Activated naive CD8-positive, alpha-beta T cell (primary cell): ENCODE results near the gene THUMPD3.

ENCODE experiments used
- H3K27ac Mint-ChIP-seq: one replicate; pipeline ENCODE4 v1.8.0; 2021; ENCODE audit warnings: mixed read lengths
- H3K27me3 Mint-ChIP-seq: one replicate; pipeline ENCODE4 v1.8.0; 2021; ENCODE audit warnings: mixed read lengths
- H3K36me3 Mint-ChIP-seq: one replicate; pipeline ENCODE4 v1.8.0; 2021; ENCODE audit warnings: mixed read lengths
- H3K4me1 Mint-ChIP-seq: one replicate; pipeline ENCODE4 v1.8.0; 2021; ENCODE audit warnings: low read depth, mixed read lengths
- H3K4me3 Mint-ChIP-seq: one replicate; pipeline ENCODE4 v1.8.0; 2021; ENCODE audit warnings: mild to moderate bottlenecking, mixed read lengths
- H3K9me3 Mint-ChIP-seq: one replicate; pipeline ENCODE4 v1.8.0; 2021; ENCODE audit warnings: low read depth, mixed read lengths

The THUMPD3 gene

DNA sequence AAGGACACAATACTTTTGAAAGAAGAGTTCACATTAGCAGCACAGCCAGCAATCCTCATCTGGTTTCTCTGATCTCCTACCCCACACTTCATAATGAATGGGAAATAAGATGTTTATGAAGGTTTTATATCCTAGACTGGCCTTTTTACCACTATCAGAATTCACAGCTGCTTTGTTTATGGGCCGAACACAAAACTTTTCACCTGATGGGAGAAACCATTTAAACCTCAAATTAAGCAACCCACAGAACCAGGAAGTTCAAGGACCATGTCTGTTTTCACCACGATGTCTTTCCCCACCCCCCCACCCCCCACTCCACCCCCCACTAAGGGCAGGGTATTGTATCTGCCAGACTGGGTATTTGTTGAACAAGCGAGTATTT, 23.2 kb downstream of the THUMPD3 start:
- peaks cover 10% of the 10 kb centered on the region for H3K36me3 Mint-ChIP-seq
- peaks cover 40% of the 10 kb centered on the region for H3K4me1 Mint-ChIP-seq
- H3K4me3 Mint-ChIP-seq: no peak overlapping the region
- H3K27me3 Mint-ChIP-seq: no peaks in the 10 kb centered on the region
- peak overlapping the region; percentile 58 for H3K27ac Mint-ChIP-seq
- no peaks in the 10 kb centered on the region for H3K9me3 Mint-ChIP-seq

DNA sequence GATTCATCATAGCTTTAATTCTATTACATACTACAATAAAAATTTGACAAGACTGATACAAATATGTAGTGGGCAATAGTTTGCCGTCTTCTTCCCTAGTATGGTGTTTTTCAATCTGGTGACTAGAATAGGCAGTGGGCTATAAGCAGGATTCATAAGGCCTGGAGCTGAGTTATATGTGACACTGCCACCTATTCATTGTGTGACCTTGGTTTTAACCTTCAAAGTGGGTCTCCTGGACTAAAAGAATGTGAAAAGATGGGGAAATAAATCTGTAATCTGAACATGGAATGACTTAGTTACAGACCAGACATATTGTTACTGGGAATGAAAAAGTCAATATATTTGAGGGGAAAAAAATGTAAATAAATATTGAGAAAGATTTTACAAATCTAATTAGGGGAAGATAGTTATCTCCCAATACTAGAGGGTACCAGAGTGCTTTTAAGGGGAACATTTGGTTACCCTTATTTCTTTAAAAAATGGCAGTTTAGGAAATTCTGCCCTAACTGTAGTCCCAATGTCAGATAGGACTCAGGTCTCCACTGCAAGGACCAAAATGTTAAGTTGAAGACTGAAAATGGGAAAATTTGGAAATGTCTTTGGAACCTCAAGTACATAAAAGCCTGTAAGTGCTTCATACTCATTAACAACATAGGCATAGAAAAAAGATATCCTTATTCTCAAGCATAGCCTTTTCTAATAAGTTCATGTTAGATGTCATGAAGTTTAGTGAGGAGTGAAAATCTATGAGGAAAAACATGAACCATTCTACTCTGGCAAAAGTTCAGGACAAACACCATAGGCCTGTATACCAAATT, 23.9 kb downstream of the THUMPD3 start:
- Mint-ChIP-seq H3K9me3 (no peaks in the 10 kb centered on the region), H3K27me3 (no peaks in the 10 kb centered on the region), H3K4me1 (peaks cover 43% of the 10 kb centered on the region), H3K36me3 (peaks cover 12% of the 10 kb centered on the region), H3K4me3 (peak overlapping the region; percentile 1), H3K27ac (peak overlapping the region; percentile 91)

DNA sequence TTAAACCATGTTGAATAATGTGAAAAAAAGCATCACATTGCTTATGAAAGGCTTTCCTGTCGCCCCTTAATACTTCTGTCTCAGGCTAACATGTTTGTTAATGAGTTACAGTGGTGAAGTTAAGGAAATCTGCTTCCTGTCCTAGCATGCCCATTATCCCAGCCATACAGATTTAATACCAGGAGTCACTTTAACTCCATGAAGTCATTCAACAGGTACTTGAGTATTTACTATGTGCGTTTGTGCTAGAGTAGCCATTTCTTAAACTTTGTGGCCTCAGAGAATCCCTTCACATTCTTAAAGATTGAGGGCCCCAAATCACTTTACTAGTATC, 24.4 kb downstream of the THUMPD3 start:
- Mint-ChIP-seq H3K27me3 (no peaks in the 10 kb centered on the region), H3K36me3 (peaks cover 12% of the 10 kb centered on the region), H3K9me3 (no peaks in the 10 kb centered on the region)

DNA sequence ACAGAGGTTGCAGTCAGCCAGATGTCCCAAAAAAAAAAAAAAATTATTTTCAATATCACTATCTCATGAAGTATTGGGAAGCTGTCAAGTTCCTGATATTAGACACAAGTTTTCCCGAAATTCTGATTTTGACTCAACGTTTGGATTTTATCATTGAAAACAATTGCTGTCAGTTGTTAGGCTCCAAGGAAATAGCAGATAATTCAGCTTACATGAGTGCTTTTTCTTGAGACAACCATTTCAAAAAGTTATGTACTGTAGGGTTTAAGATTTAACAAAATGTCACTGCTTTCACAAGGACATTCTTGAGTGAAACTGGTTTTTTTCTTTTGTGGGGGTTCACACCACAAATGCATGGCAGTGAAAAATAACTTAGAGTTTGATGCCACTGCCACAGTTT, 25.3 kb downstream of the THUMPD3 start:
- H3K4me1 Mint-ChIP-seq: peaks cover 57% of the 10 kb centered on the region
- no peak overlapping the region for H3K27ac Mint-ChIP-seq
- H3K9me3 Mint-ChIP-seq: no peaks in the 10 kb centered on the region
- H3K36me3 Mint-ChIP-seq: peaks cover 12% of the 10 kb centered on the region
- H3K27me3 Mint-ChIP-seq: no peaks in the 10 kb centered on the region
- no peak overlapping the region for H3K4me3 Mint-ChIP-seq

More for the DNA sequence above, 24.4 kb downstream of the THUMPD3 start:
- H3K4me3 Mint-ChIP-seq: no peak overlapping the region
- peaks cover 49% of the 10 kb centered on the region for H3K4me1 Mint-ChIP-seq
- H3K27ac Mint-ChIP-seq: no peak overlapping the region

DNA sequence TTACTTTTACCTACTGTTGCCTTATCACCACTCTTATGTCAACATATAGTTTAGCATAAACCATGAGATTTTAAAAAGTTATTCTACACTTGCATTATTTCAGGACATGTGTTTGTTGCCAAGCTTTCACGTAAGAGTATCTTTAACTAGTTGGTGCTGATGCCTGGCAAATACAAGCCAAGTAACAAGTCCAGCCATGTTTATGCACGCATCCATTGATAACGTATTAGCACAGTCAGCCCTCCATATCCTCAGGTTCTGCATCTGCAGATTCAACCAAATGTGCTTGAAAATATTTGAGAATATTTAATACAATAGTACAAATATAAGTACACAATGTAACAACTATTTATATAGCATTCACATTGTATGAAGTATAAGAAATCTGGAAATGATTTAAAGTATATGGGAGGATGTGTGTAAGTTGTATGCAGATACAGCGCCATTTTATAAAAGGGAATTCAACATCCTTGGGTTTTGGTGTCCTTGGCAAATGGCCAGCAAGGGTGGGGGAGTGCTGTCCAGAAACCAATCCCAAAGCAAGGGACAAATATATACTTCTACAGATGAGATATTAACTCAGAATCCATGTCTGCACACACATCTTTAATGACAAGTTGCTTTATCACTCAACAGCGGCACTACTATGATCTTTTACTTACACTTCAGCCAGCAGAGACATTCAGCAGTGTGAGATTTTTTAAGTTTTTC, 25.9 kb downstream of the THUMPD3 start:
- no peak overlapping the region for H3K4me3 Mint-ChIP-seq
- no peaks in the 10 kb centered on the region for H3K9me3 Mint-ChIP-seq
- H3K4me1 Mint-ChIP-seq: peaks cover 62% of the 10 kb centered on the region
- no peaks in the 10 kb centered on the region for H3K27me3 Mint-ChIP-seq
- H3K36me3 Mint-ChIP-seq: peaks cover 12% of the 10 kb centered on the region
- H3K27ac Mint-ChIP-seq: peak overlapping the region; percentile 66

DNA sequence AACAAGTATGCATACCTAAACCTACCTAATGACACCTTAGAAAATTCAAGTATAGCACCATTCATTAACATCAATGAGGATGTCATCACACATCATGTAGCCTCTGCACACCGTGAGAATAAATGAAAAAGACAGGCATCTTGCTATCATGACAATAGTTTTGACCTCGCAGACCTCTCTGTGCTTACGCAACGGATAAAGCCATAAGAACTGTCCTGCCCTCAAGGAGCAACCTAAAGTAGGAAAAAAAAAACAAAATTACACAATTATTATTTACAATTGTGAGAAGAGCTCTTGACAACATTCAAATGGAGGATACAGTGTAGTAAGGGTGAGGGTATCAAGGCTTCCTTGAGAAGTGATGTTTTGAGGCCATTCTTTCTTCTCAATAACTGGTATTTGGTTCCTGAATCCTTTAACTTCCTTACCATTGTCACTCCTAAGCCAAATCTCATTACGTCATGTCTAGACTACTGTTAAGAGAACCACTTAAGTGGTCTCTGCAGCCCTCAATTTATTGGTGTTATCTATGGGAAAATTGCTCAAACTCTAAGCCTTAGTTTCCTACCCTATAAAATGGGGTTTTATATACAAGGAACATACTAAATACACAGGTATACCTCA, 27.5 kb downstream of the THUMPD3 start:
- Mint-ChIP-seq H3K27me3 (no peaks in the 10 kb centered on the region), H3K36me3 (peaks cover 13% of the 10 kb centered on the region), H3K27ac (peak overlapping the region; percentile 86), H3K9me3 (no peaks in the 10 kb centered on the region), H3K4me3 (peak overlapping the region; percentile 11), H3K4me1 (peaks cover 75% of the 10 kb centered on the region)

DNA sequence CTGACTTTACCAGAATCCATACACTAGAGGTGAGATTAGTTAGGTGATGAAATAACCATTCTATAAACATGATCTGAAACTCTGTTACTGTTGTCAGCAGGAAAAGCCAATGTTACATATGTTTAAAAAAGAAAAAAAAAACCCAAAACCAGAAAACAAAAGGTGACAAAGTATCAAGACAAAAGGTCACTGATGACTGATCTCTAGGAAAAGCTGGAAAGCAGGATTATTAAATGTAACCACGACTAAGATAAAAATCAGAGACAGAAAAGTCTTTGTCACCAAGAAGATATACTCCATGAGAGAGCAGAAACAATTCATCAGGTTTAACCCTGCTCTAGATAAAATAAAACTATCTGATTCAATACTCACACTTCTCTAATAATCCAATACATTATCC, 29.2 kb downstream of the THUMPD3 start:
- peak overlapping the region; percentile 10 for H3K4me3 Mint-ChIP-seq
- no peaks in the 10 kb centered on the region for H3K27me3 Mint-ChIP-seq
- peaks cover 15% of the 10 kb centered on the region for H3K36me3 Mint-ChIP-seq
- peaks cover 68% of the 10 kb centered on the region for H3K4me1 Mint-ChIP-seq
- peak overlapping the region; percentile 64 for H3K27ac Mint-ChIP-seq
- H3K9me3 Mint-ChIP-seq: no peaks in the 10 kb centered on the region

DNA sequence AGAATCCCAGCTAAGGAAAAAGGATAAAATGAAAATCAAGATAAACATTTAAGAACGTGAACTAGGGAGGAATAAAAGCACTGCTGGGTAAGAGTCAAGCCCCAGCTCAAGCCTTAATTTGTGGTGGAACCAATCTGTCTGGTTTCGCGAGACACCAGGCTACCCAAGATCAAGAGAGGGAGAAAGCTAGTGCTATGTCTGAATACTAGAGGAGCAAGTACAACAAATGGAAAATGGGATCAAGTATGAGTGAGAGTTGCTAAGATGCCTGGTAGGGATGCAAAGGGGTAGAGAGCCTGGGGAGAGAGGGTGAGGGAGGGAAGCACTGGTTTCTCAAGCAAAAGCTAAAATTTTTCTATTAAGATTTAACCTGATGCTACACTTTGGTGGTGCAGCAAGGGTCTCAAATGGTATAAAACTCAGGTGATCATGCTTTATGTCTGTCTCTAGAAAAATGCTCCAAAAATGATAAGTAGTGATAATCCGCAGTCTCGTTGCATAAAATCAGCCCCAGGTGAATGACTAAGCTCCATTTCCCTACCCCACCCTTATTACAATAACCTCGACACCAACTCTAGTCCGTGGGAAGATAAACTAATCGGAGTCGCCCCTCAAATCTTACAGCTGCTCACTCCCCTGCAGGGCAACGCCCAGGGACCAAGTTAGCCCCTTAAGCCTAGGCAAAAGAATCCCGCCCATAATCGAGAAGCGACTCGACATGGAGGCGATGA, 32.9 kb downstream of the THUMPD3 start:
- H3K27me3 Mint-ChIP-seq: no peaks in the 10 kb centered on the region
- H3K9me3 Mint-ChIP-seq: no peaks in the 10 kb centered on the region
- peaks cover 71% of the 10 kb centered on the region for H3K4me1 Mint-ChIP-seq
- H3K27ac Mint-ChIP-seq: peak overlapping the region; percentile 90
- H3K36me3 Mint-ChIP-seq: peaks cover 19% of the 10 kb centered on the region
- H3K4me3 Mint-ChIP-seq: peak overlapping the region; percentile 91

DNA sequence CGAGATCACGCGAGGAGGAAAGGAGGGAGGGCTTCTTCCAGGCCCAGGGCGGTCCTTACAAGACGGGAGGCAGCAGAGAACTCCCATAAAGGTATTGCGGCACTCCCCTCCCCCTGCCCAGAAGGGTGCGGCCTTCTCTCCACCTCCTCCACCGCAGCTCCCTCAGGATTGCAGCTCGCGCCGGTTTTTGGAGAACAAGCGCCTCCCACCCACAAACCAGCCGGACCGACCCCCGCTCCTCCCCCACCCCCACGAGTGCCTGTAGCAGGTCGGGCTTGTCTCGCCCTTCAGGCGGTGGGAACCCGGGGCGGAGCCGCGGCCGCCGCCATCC, 33.4 kb downstream of the THUMPD3 start:
- no peaks in the 10 kb centered on the region for H3K27me3 Mint-ChIP-seq
- no peaks in the 10 kb centered on the region for H3K9me3 Mint-ChIP-seq
- peaks cover 19% of the 10 kb centered on the region for H3K36me3 Mint-ChIP-seq
- peak overlapping the region; percentile 90 for H3K27ac Mint-ChIP-seq
- H3K4me3 Mint-ChIP-seq: peak overlapping the region; percentile 91
- peaks cover 72% of the 10 kb centered on the region for H3K4me1 Mint-ChIP-seq

DNA sequence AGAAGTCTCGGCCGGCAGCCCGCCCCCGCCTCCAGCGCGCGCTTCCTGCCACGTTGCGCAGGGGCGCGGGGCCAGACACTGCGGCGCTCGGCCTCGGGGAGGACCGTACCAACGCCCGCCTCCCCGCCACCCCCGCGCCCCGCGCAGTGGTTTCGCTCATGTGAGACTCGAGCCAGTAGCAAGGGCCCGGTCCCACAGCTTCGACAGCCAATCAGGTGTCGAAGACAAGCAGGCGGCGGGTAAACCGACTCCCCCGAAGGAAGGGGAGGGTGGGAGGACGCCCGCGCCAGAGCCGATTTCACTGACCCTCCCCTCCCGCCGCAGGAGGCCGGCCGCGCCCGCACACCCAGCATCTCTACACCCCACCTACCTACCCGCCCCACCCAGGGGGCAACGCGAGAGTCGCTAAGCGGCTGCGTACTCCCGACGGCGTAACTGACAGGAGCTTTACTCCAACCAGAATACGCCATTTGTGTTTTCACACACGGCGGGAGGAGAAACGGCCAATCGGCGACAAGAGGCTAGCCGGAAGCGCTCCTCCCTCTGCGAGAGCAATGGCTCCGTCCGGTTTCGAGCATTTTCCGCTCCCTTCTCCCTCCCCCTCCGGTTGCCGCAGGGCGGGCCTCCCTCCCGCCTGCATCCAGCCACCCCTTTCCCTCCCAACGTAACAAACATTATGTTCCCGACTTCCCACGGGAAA, 33.9 kb downstream of the THUMPD3 start:
- Mint-ChIP-seq H3K36me3 (peaks cover 16% of the 10 kb centered on the region), H3K27ac (peak overlapping the region; percentile 96), H3K9me3 (no peaks in the 10 kb centered on the region), H3K4me1 (peaks cover 72% of the 10 kb centered on the region), H3K27me3 (no peaks in the 10 kb centered on the region), H3K4me3 (peak overlapping the region; percentile 94)

DNA sequence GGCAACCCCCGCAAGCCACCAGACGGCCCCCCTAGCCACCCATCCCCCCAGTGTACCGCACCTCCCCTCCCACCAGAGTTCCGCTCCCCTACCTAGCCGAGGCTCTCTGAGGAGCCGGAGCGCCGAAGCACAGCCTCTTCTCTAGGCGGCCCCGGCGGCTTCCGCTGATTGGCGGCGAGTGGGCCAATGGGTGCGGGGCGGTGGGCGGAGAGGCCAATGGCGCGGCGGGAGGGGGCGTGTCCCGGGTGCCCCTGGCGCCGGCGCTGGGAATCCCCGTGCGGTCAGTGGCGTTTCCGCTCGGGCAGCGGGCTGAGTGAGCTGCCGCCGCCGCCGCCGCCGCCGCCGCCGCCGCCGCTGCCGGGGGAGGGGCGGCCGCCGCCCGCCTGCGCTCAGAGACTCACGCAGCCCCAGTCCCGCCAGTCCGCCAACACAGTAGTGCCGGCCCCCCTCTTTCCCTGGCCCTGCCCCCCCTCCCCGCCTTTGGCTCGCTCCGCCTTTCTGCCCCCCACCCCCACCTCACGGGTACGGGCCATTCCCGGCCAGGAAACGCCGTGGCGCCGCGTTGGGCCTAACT, 34.6 kb downstream of the THUMPD3 start, which contains the start of gene SETD5:
Gene SETD5 (plus strand): TSS at position 284 of the 574 bp plus-strand sequence. CDS start 31,324 bp downstream, outside the sequence.
- no peaks in the 10 kb centered on the region for H3K9me3 Mint-ChIP-seq
- peaks cover 72% of the 10 kb centered on the region for H3K4me1 Mint-ChIP-seq
- H3K27me3 Mint-ChIP-seq: no peaks in the 10 kb centered on the region
- H3K27ac Mint-ChIP-seq: peak within 1 kb of the TSS; percentile 99
- H3K36me3 Mint-ChIP-seq: peaks cover 16% of the 10 kb centered on the region
- peak within 1 kb of the TSS; percentile 99 for H3K4me3 Mint-ChIP-seq

DNA sequence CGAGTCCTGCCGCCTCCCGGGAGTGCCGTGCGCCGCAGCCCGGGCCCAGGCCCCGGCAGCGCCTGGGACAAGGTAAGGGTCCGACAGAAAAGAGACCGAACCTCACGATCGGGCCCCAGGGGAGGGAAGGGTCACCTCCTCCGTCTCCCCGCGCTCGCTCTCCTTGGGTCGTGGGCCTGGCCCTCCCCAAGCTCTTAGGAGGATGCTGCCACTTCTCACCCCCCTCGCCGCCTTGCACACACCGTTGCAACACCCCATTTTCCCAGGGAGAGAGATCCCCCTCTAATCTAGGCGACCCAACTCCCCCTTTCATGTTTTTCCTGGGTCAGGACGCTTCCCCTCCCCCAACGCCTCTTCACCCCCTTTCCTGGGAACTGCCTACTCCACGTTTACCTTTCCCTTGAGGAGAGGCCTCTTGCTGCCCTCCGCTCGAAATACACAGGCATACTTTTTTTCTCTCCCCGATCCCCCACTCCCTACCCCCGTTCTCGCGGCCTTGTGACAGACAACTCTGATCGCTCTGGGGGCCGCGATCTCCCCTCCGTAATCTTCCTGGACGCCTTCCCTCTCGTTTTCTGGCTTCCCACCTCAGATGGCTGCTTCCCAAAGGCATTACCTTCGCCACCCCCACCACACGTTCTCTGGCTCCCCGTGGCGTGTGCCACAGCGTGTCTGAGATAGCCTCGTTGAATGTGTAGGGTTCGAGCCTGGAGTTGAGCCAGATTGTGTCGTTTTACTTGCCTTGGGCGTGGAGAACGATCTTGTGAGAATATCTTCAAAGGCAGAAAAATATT, 35.2 kb downstream of the THUMPD3 start:
- no peaks in the 10 kb centered on the region for H3K9me3 Mint-ChIP-seq
- peaks cover 72% of the 10 kb centered on the region for H3K4me1 Mint-ChIP-seq
- peak overlapping the region; percentile 99 for H3K4me3 Mint-ChIP-seq
- H3K27ac Mint-ChIP-seq: peak overlapping the region; percentile 99
- H3K27me3 Mint-ChIP-seq: no peaks in the 10 kb centered on the region
- peaks cover 16% of the 10 kb centered on the region for H3K36me3 Mint-ChIP-seq

DNA sequence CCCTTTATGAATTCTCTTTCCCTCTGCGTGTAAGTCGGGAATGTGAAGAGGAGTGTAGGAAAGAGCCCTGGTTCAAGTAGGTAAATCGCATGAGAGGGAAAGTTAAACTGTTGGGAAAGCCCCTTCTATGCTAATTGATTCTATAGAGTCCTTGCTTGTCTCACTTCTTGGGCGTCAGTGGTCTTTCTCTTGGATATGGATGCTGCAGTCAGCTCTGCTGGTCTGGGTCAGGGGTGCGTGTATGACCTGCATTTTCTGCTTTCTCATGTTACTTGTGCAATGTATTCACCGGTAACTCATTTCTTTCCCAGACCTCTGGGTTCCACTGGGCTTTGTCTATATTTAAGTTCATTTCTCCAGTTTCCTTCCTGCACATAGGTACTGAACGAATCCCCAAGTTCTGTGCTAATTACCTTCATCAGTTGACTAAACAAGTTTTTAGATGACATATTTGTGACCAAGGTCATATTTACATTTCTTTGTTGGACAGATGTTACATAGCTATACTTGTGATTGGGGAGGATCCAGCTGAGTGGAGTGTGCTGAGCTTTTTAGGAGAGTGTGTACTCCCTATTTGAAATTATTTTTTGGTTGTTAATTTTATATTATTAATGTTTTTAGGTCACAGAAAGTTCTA, 36.0 kb downstream of the THUMPD3 start:
- peaks cover 16% of the 10 kb centered on the region for H3K36me3 Mint-ChIP-seq
- no peaks in the 10 kb centered on the region for H3K27me3 Mint-ChIP-seq
- H3K4me1 Mint-ChIP-seq: peaks cover 73% of the 10 kb centered on the region
- H3K9me3 Mint-ChIP-seq: no peaks in the 10 kb centered on the region
- peak overlapping the region; percentile 99 for H3K4me3 Mint-ChIP-seq
- peak overlapping the region; percentile 99 for H3K27ac Mint-ChIP-seq
